Activated T-helper 1 cell treated with anti-CD3 and anti-CD28 coated beads, Interleukin-2, amount 50 U/mL, for 16 hours (primary cell): ENCODE results near the gene TBC1D22B.

Source experiments
- DNase-seq, 2 donors: peaks; one replicate each; pipeline ENCODE4 v3.0.0-alpha.2; 2020; ENCODE audit warnings: low read depth in 1 of 2, low spot score in 1 of 2

The TBC1D22B gene

GRCh38 chr6:37353761-37354525, 96.4 kb downstream of the TBC1D22B start, which contains the start of gene RNF8:
TSS of gene RNF8 (plus strand) at chr6:37353983. CDS start at chr6:37354165, 182 bp downstream.
- peak; percentile 78 for DNase-seq

GRCh38 chr6:37354526-37355384, 97.2 kb downstream of the TBC1D22B start:
- DNase-seq, result no peak

GRCh38 chr6:37357288-37357687, 99.7 kb downstream of the TBC1D22B start:
- DNase-seq, result no peak

GRCh38 chr6:37357860-37358259, 100.3 kb downstream of the TBC1D22B start:
- no peak for DNase-seq

GRCh38 chr6:37359039-37359438, 101.5 kb downstream of the TBC1D22B start:
- DNase-seq, result no peak

GRCh38 chr6:37362101-37362828, 104.7 kb downstream of the TBC1D22B start:
- DNase-seq, result no peak

GRCh38 chr6:37365791-37366190, 108.2 kb downstream of the TBC1D22B start:
- DNase-seq, result no peak

GRCh38 chr6:37366910-37367309, 109.3 kb downstream of the TBC1D22B start:
- no peak for DNase-seq

- DNase-seq, result no peak
Observed at GRCh38 chr6:37368961-37369320, 111.4 kb downstream of the TBC1D22B start.

- no peak for DNase-seq
Observed at GRCh38 chr6:37369321-37370201, 112.0 kb downstream of the TBC1D22B start.

GRCh38 chr6:37371154-37372083, 113.8 kb downstream of the TBC1D22B start:
- no peak for DNase-seq

- DNase-seq, result no peak
Observed at GRCh38 chr6:37372116-37372515, 114.5 kb downstream of the TBC1D22B start.

GRCh38 chr6:37373822-37374471, 116.4 kb downstream of the TBC1D22B start:
- no peak for DNase-seq

GRCh38 chr6:37375376-37375775, 117.8 kb downstream of the TBC1D22B start:
- DNase-seq, result no peak

- no peak for DNase-seq
Observed at GRCh38 chr6:37376078-37376743, 118.6 kb downstream of the TBC1D22B start.

GRCh38 chr6:37381579-37381978, 124.0 kb downstream of the TBC1D22B start:
- DNase-seq, result no peak
